Natural killer cell (primary cell): ENCODE results near the gene SH3BP2. TPM values are rescaled to one million over a fixed set of nuclear protein-coding genes. Genes with fewer than 3 reads are reported as not detected.
"Not testable (repeated sequence)": the region's sequence is repeated elsewhere in the genome, so short reads cannot be mapped to it uniquely, and the experiment has no call there.

Experiments used
- ATAC-seq, 3 donors: fragments of 150-1000 bp in 2 of 3; fragments of 200-7000 bp in 1 of 3; cut with Tn5 transposase; 1 replicate in 1 of 3; 2 replicates in 2 of 3; pipeline ENCODE4 v1.10.0; 2021; ENCODE audit warnings: mild to moderate bottlenecking in 2 of 3, moderate library complexity in 2 of 3
- DNase-seq, 2 donors: peaks; one replicate each; pipeline versions ENCODE4 v3.0.0 to v3.0.0-alpha.2; 2013 to 2021; ENCODE audit warnings: mixed read lengths in 1 of 2
- H3K27ac ChIP-seq: one replicate; pipeline ENCODE4 v1.5.1; 2013; ENCODE audit warnings: mild to moderate bottlenecking, low read length
- H3K27me3 ChIP-seq: one replicate; pipeline ENCODE4 v1.6.1; 2013; ENCODE audit warnings: low read length; ENCODE audit not compliant: control insufficient read depth, insufficient read depth
- H3K36me3 ChIP-seq: one replicate; pipeline ENCODE4 v1.6.1; 2013; ENCODE audit warnings: low read length; ENCODE audit not compliant: control insufficient read depth, insufficient read depth
- H3K4me1 ChIP-seq: one replicate; pipeline ENCODE4 v1.6.1; 2013; ENCODE audit warnings: low read length; ENCODE audit not compliant: control insufficient read depth, insufficient read depth
- H3K4me3 ChIP-seq: one replicate; pipeline ENCODE4 v1.5.1; 2013; ENCODE audit warnings: low read length
- H3K9me3 ChIP-seq: one replicate; pipeline ENCODE4 v1.6.1; 2013; ENCODE audit warnings: low read length; ENCODE audit not compliant: control insufficient read depth, insufficient read depth
- H3K27ac Mint-ChIP-seq, 2 donors: one replicate each; pipeline ENCODE4 v1.8.0; 2022; ENCODE audit warnings: mild to moderate bottlenecking in 2 of 2, mixed read lengths in 2 of 2, moderate library complexity in 1 of 2
- H3K27me3 Mint-ChIP-seq, 2 donors: one replicate each; pipeline ENCODE4 v1.8.0; 2022; ENCODE audit warnings: low read depth in 2 of 2, mixed read lengths in 2 of 2
- H3K36me3 Mint-ChIP-seq: one replicate; pipeline ENCODE4 v1.8.0; 2022; ENCODE audit warnings: mixed read lengths
- H3K4me1 Mint-ChIP-seq, 2 donors: one replicate each; pipeline ENCODE4 v1.8.0; 2022; ENCODE audit warnings: mixed read lengths in 2 of 2
- H3K4me3 Mint-ChIP-seq: one replicate; pipeline ENCODE4 v1.8.0; 2022; ENCODE audit warnings: mild to moderate bottlenecking, moderate library complexity, mixed read lengths
- H3K9me3 Mint-ChIP-seq, 2 donors: one replicate each; pipeline ENCODE4 v1.8.0; 2022; ENCODE audit warnings: mixed read lengths in 2 of 2
- CTCF ChIP-seq: fragments of 200-600 bp; IDR thresholded peaks from one replicate; pipeline ENCODE4 v1.8.0; 2022; ENCODE audit warnings: antibody characterized with exemption
- WGBS: methylation state at CpG from one replicate; pipeline ENCODE4 v1.1.7; 2013; ENCODE audit warnings: missing lambda C conversion rate; ENCODE audit not compliant: insufficient coverage; 5-methylcytosine and 5-hydroxymethylcytosine counted together
- intact Hi-C: fragments of 100-400 bp; cut with micrococcal nuclease; formaldehyde crosslinking; loops from one replicate; pipeline ENCODE4 v1.14.2; 2022
- total RNA-seq, 4 donors: library from RNA; stranded (reverse); fragments of 120-200 nt in 1 of 4; gene quantifications; one replicate each; pipeline versions ENCODE4 v1.2.3 to v1.2.4, GENCODE V29; 2013 to 2022

The SH3BP2 gene
- total RNA-seq, 3 donors from 2014 or later (not counting 1 experiment from before 2014, with no cell fraction given) = 213 to 283 (median 221) TPM

- no peak overlapping the region for H3K27ac Mint-ChIP-seq
These were observed 31.6 kb upstream of the SH3BP2 start for GRCh38 chr4:2761035-2761923.

GRCh38 chr4:2762048-2762447 is 30.8 kb upstream of the SH3BP2 start:
- Mint-ChIP-seq H3K36me3 (no peaks in the 10 kb centered on the region), H3K27ac (no peak overlapping the region), H3K9me3 (no peaks in the 10 kb centered on the region), H3K27me3 (no peaks in the 10 kb centered on the region), H3K4me1 (peaks cover 8 to 14% of the 10 kb centered on the region in 2 donors), H3K4me3 (no peak overlapping the region)
- Histone ChIP-seq H3K27ac (no peak overlapping the region), H3K27me3 (no peaks in the 10 kb centered on the region), H3K4me3 (no peak overlapping the region), H3K4me1 (peaks cover 15% of the 10 kb centered on the region), H3K9me3 (no peaks in the 10 kb centered on the region), H3K36me3 (no peaks in the 10 kb centered on the region)
- 76% methylated on average over 5 of the region's 5 CpGs for WGBS
- DNase-seq (no peak), ATAC-seq (no peak)
- TF ChIP-seq CTCF = no peak
- intact Hi-C loops = loop anchor here (5.0 to 10.0 kb wide), 4 partner anchors 50 to 275 kb away; partner anchors contain the start of genes GRK4 and NOP14

More at GRCh38 chr4:2761035-2761923, 31.6 kb upstream of the SH3BP2 start:
- Mint-ChIP-seq H3K36me3 (no peaks in the 10 kb centered on the region), H3K4me1 (peaks cover 8 to 14% of the 10 kb centered on the region in 2 donors), H3K27me3 (no peaks in the 10 kb centered on the region), H3K4me3 (no peak overlapping the region), H3K9me3 (no peaks in the 10 kb centered on the region)
- intact Hi-C loops = loop anchor here (5.0 to 10.0 kb wide), 4 partner anchors 51 to 276 kb away; partner anchors contain the start of genes GRK4 and NOP14
- Histone ChIP-seq H3K27me3 (no peaks in the 10 kb centered on the region), H3K4me3 (no peak overlapping the region), H3K36me3 (no peaks in the 10 kb centered on the region), H3K9me3 (no peaks in the 10 kb centered on the region), H3K4me1 (peaks cover 20% of the 10 kb centered on the region), H3K27ac (no peak overlapping the region)
- TF ChIP-seq CTCF = no peak
- ATAC-seq (no peak), DNase-seq (no peak)
- 58% methylated on average over 13 of the region's 14 CpGs for WGBS

GRCh38 chr4:2762486-2763370 is 30.2 kb upstream of the SH3BP2 start:
- not testable (repeated sequence) for H3K36me3 Mint-ChIP-seq, ATAC-seq, H3K4me1 Mint-ChIP-seq, H3K27me3 Mint-ChIP-seq, H3K4me3 Mint-ChIP-seq, H3K9me3 Mint-ChIP-seq, H3K27me3 ChIP-seq, H3K27ac ChIP-seq, H3K4me3 ChIP-seq, H3K27ac Mint-ChIP-seq, H3K36me3 ChIP-seq, DNase-seq, H3K9me3 ChIP-seq
- H3K4me1 ChIP-seq = peaks cover 15% of the 10 kb centered on the region
- WGBS = 95% methylated on average over 40 of the region's 42 CpGs
- intact Hi-C loops = loop anchor here (5.0 to 10.0 kb wide), 4 partner anchors 50 to 275 kb away; partner anchors contain the start of genes GRK4 and NOP14
